ENCODE data around the gene SSC5D.

- no peak for TF ChIP-seq CTCF (IDR thresholded peaks at IDR 0.05; ENCODE audit: borderline replicate concordance, extremely low read depth, low read length, poor library complexity, severe bottlenecking)
- TF ChIP-seq EZH2 (IDR thresholded peaks at IDR 0.05; ENCODE audit: borderline replicate concordance, low read depth, low read length, severe bottlenecking), result no peak
Observed at GRCh38 chr19:55439052-55439451, 49.2 kb upstream of the SSC5D start.

Data from DND-41 (cell line).